Measurements from ENCODE around the gene FAM131B. TPM values are rescaled to one million over a fixed set of nuclear protein-coding genes. Genes with fewer than 3 reads are reported as not detected.

Gene FAM131B
- total RNA-seq, 1 experiment from 2014 or later, result 17.3 TPM

- H4K5ac ChIP-seq (ENCODE audit: insufficient read length, low read depth, low read length), result no peak overlapping the region
- no peak overlapping the region for H3K4me2 ChIP-seq (ENCODE audit: insufficient read depth, insufficient read length, low read length)
- no peaks in the 10 kb centered on the region for H3K9me3 ChIP-seq (ENCODE audit: control insufficient read depth, low read depth, low read length)
- DNase-seq, result no peak
- no peak overlapping the region for H3K9ac ChIP-seq (ENCODE audit: extremely low read depth, insufficient read length, low read length)
- no peak overlapping the region for H3T11ph ChIP-seq (ENCODE audit: low read length)
- H3K18ac ChIP-seq (ENCODE audit: insufficient read length, low read depth, low read length), result no peak overlapping the region
- H3K4ac ChIP-seq (ENCODE audit: low read depth, low read length), result no peak overlapping the region
- H2BK12ac ChIP-seq (ENCODE audit: insufficient read length, low read depth, low read length), result no peak overlapping the region
- H2AFZ ChIP-seq (ENCODE audit: low read length), result no peak overlapping the region
- Mint-ChIP-seq H3K27me3 (ENCODE audit: low read depth) (no peaks in the 10 kb centered on the region; the same call in 1 of the 2 replicates), H3K4me3 (no peak overlapping the region), H3K27ac (no peak overlapping the region; a peak in 1 of 7 replicates), H3K4me1 (peaks cover 19 to 31% of the 10 kb centered on the region in 2 experiments), H3K36me3 (ENCODE audit: insufficient read depth in 1 of 3, low read depth in 3 of 3) (no peaks in the 10 kb centered on the region; a peak in 1 of 7 replicates), H3K9me3 (no peaks in the 10 kb centered on the region; a peak in 1 of 5 replicates)
- no peak overlapping the region for H4K91ac ChIP-seq (ENCODE audit: insufficient read length, low read depth, low read length)
- no peaks in the 10 kb centered on the region for H3K27me3 ChIP-seq (ENCODE audit: insufficient read depth, low read length)
- H3K27ac ChIP-seq (ENCODE audit: insufficient read length, low read depth, low read length), result no peak overlapping the region
- H2BK15ac ChIP-seq (ENCODE audit: low read depth, low read length), result no peak overlapping the region
- no peak for TF ChIP-seq CTCF (conservative IDR thresholded peaks at IDR 0.05)
- H3K14ac ChIP-seq (ENCODE audit: insufficient read depth, low read length), result no peak overlapping the region
- no peaks in the 10 kb centered on the region for H3K4me1 ChIP-seq (ENCODE audit: insufficient read depth, low read length)
- no CpG with 5 or more reads among the region's 2 CpGs for WGBS (ENCODE audit: extremely low coverage, insufficient read length, low lambda C conversion rate)
- no peaks in the 10 kb centered on the region for H3K79me1 ChIP-seq (ENCODE audit: insufficient read depth, low read depth, low read length, poor library complexity, severe bottlenecking)
- H4K20me1 ChIP-seq (ENCODE audit: control insufficient read depth, insufficient read depth, insufficient read length), result no peaks in the 10 kb centered on the region
- H3K23ac ChIP-seq (ENCODE audit: insufficient read length, low read depth, low read length), result no peak overlapping the region
- no peak overlapping the region for H2BK5ac ChIP-seq (ENCODE audit: insufficient read length, low read length)
- no peak overlapping the region for H3K56ac ChIP-seq (ENCODE audit: insufficient read length, low read depth, low read length)
- H3K23me2 ChIP-seq (ENCODE audit: insufficient read length, low read depth, low read length, poor library complexity, severe bottlenecking), result no peaks in the 10 kb centered on the region
- H2BK120ac ChIP-seq (ENCODE audit: low read depth, low read length, poor library complexity, severe bottlenecking), result no peak overlapping the region
- no peak overlapping the region for H4K8ac ChIP-seq (replicated peaks; ENCODE audit: insufficient read length, low read depth, low read length)
- H2AK5ac ChIP-seq (ENCODE audit: insufficient read length, low read length), result no peak overlapping the region
- no peak overlapping the region for H2BK20ac ChIP-seq (ENCODE audit: low read depth, low read length, poor library complexity, severe bottlenecking)
- H3K79me2 ChIP-seq (ENCODE audit: insufficient read depth, low read length), result no peaks in the 10 kb centered on the region
These were observed 37.3 kb downstream of the FAM131B start for GRCh38 chr7:143325240-143325639.
